Adrenal gland (tissue), 12 donors: ENCODE results near the gene COL3A1. TPM values are rescaled to one million over a fixed set of nuclear protein-coding genes. Genes with fewer than 3 reads are reported as not detected.
A peak's percentile ranks its signal among the peaks of the same experiment; 100 is the strongest.

Source experiments
- DNase-seq, 7 donors: peaks; one replicate each; pipeline ENCODE4 v3.0.0-alpha.2; 2019 to 2020
- H3K27ac ChIP-seq, 5 donors: fragments of 200-600 bp; sonication (generic) in 4 of 5; 1 replicate in 3 of 5; 2 replicates in 2 of 5; pipeline versions ENCODE4 v1.5.1 to v1.8.0; 2016 to 2020; ENCODE audit warnings: mild to moderate bottlenecking in 1 of 5
- H3K27me3 ChIP-seq: fragments of 200-600 bp; 2 replicates; pipeline ENCODE4 v1.8.0; 2021
- H3K36me3 ChIP-seq, 2 donors: fragments of 200-600 bp; replicated peaks in 1 of 2; 1 replicate in 1 of 2; 2 replicates in 1 of 2; pipeline versions ENCODE4 v1.5.1 to v1.8.0; 2018 to 2022
- H3K4me1 ChIP-seq, 2 donors: fragments of 200-600 bp; replicated peaks in 1 of 2; 1 replicate in 1 of 2; 2 replicates in 1 of 2; pipeline versions ENCODE4 v1.5.1 to v1.8.0; 2018 to 2021
- H3K4me3 ChIP-seq, 4 donors: fragments of 200-600 bp; sonication (generic) in 3 of 4; one replicate each; pipeline ENCODE4 v1.5.1; 2016 to 2018
- H3K9me3 ChIP-seq, 3 donors: fragments of 200-600 bp; sonication (generic) in 1 of 3; replicated peaks in 1 of 3; 1 replicate in 2 of 3; 2 replicates in 1 of 3; pipeline versions ENCODE4 v1.5.1 to v1.8.0; 2016 to 2021
- POLR2A ChIP-seq, 2 donors: fragments of 450-650 bp; IDR thresholded peaks; one replicate each; pipeline ENCODE4 v1.6.1; 2017; ENCODE audit warnings: antibody characterized with exemption in 2 of 2, mild to moderate bottlenecking in 2 of 2, moderate library complexity in 1 of 2
- WGBS, 4 donors: extraction: QIAGEN DNeasy Blood & Tissue Kit in 2 of 4; methylation state at CpG; one replicate each; pipeline versions ENCODE4 v1.1.5 to v1.1.7; 2013 to 2017; 5-methylcytosine and 5-hydroxymethylcytosine counted together
- intact Hi-C, 2 donors: fragments of 100-400 bp; cut with DNase I; formaldehyde crosslinking; loops; one replicate each; pipeline versions ENCODE4 v1.14.1 to v1.15.0; 2022 to 2023
- polyA plus RNA-seq, 3 donors: library from polyadenylated mRNA; stranded (reverse); fragments of 200-250 nt in 2 of 3; fragments of 350-450 nt in 1 of 3; fragmentation: Illumina TruSeq in 1 of 3; extraction: RNeasy Lipid Tissue Mini Kit (QIAGEN cat#74804) in 1 of 3; gene quantifications; one replicate each; pipeline ENCODE4 v1.2.3, GENCODE V29; 2013 to 2014
- total RNA-seq, 9 donors: library from RNA; depleted of rRNA in 4 of 9; stranded (reverse); fragments of >200 nt in 4 of 9; fragments of 120-200 nt in 1 of 9; fragmentation: NEBNext Ultra II Directional in 1 of 9; extraction: Animal tissue kit (Norgen Biotek cat#: 25700) in 1 of 9; gene quantifications; one replicate each; pipeline versions ENCODE4 v1.1.0 to v1.2.4, GENCODE V29; 2013 to 2023
- TF ChIP-seq, protein P1 (sequence below), 6 experiments: fragments of 450-650 bp in 4 of 6; fragments of 200-600 bp in 2 of 6; sonication (generic) in 1 of 6; IDR thresholded peaks; 1 replicate in 5 of 6; 2 replicates in 1 of 6; pipeline versions ENCODE4 v1.5.1 to v1.8.0; 2016 to 2021; ENCODE audit warnings: antibody characterized with exemption in 6 of 6, mild to moderate bottlenecking in 2 of 6, moderate library complexity in 1 of 6
- donor health status: healthy with polysubstance abuse.
- donor health status: Bipolar disorder and iron deficiency.
- donor health status: DM: yes; HTN: yes; CAD: no.
- donor health status: DM: no; HTN: no; CAD: no.
- donor health status: DM: no; HTN: no; CAD: no.
- donor health status: DM: yes; HTN: yes; CAD: no.

COL3A1 gene
- total and polyA plus RNA-seq, 12 donors = 48.4 to 465 (median 173) TPM

DNA sequence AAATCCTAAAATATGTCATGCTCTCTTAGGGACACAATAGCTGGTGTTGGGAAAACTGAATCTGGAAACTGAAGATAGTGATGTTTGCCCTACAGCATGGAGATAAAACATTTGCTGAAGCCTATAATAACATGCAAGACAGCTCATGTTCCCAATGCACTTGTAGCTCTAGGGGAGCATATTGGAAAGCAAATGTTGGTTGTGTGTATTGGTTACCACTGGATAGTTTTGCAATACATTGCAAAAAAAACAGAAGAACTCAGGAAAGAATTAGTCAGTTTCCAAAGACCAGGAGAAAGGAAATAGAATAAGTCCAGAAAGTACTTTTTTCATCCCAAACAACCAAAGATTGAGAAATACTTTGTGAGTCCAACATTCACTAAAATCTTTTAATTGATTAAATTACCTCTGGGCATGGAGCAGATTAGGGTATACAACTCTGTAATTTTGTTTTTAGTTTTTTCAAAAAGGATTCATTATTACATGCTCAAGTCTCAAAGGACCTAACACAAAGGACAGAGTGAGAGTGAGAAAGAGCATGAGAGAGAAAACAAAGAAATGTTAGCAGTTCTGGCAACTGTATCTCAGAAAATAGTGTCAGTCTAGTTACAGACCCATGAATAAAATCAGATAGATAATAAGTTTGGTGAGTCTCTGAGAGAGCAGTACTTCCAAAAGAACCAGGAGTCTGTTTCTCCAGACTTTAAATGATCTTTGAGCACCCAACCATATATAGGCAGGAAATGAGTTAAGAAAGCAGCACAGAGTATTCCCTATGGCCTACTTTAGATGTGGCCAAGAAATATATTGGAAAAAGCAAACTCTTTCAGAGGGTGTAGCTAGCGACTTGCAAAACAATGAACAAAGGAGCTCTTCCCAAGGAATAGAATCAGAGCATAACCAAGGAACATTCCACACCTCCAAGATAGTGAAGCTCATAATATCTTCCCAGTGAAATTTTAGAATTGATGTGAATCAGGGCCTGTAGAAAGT, 36.6 kb upstream of the COL3A1 start:
- no peaks in the 10 kb centered on the region for H3K9me3 ChIP-seq
- no peak for DNase-seq
- H3K36me3 ChIP-seq = no peaks in the 10 kb centered on the region
- WGBS, 4 donors = 68 to 78% (median 73%) methylated on average over 1 of the region's 1 CpG
- H3K27me3 ChIP-seq = no peaks in the 10 kb centered on the region
- intact Hi-C loops = no loop called here
- H3K4me3 ChIP-seq = no peak overlapping the region
- no peak for TF ChIP-seq POLR2A (IDR thresholded peaks at IDR 0.05)
- TF ChIP-seq, protein P1, sequence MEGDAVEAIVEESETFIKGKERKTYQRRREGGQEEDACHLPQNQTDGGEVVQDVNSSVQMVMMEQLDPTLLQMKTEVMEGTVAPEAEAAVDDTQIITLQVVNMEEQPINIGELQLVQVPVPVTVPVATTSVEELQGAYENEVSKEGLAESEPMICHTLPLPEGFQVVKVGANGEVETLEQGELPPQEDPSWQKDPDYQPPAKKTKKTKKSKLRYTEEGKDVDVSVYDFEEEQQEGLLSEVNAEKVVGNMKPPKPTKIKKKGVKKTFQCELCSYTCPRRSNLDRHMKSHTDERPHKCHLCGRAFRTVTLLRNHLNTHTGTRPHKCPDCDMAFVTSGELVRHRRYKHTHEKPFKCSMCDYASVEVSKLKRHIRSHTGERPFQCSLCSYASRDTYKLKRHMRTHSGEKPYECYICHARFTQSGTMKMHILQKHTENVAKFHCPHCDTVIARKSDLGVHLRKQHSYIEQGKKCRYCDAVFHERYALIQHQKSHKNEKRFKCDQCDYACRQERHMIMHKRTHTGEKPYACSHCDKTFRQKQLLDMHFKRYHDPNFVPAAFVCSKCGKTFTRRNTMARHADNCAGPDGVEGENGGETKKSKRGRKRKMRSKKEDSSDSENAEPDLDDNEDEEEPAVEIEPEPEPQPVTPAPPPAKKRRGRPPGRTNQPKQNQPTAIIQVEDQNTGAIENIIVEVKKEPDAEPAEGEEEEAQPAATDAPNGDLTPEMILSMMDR (IDR thresholded peaks at IDR 0.05) = no peak
- peak overlapping the region in 1 of 5 donors; percentile 23 for H3K27ac ChIP-seq
- H3K4me1 ChIP-seq = peaks cover 0 to 4% of the 10 kb centered on the region in 2 donors

DNA sequence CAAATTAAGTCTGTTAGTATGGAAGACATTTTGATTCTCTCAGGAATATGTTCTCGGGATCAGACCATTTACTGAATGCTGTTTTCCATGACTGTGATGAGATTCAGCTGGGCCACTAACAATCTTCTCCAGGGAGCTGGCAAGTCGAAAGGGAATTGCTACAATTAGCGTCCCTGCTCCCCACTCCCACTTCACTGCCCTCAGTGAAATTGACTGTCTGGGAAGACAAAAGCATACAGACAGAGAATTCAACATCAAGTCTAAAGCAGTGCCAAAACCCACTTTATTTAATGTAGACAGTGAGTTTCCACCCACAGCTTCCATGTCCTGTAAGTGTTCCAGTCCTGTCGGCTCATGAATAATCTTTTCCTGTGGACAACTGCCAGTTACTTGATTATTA, 34.0 kb upstream of the COL3A1 start:
- DNase-seq = peak in 1 of 7 donors; percentile 2
- 38 to 47% (median 42%) methylated on average over 4 of the region's 4 CpGs for WGBS, 4 donors
- Histone ChIP-seq H3K4me3 (no peak overlapping the region), H3K27ac (peak overlapping the region in 1 of 5 donors; percentile 72), H3K4me1 (peaks cover 0 to 4% of the 10 kb centered on the region in 2 donors), H3K27me3 (no peaks in the 10 kb centered on the region), H3K9me3 (no peaks in the 10 kb centered on the region), H3K36me3 (no peaks in the 10 kb centered on the region)
- no peak for TF ChIP-seq POLR2A (IDR thresholded peaks at IDR 0.05)
- intact Hi-C loops = no loop called here

DNA sequence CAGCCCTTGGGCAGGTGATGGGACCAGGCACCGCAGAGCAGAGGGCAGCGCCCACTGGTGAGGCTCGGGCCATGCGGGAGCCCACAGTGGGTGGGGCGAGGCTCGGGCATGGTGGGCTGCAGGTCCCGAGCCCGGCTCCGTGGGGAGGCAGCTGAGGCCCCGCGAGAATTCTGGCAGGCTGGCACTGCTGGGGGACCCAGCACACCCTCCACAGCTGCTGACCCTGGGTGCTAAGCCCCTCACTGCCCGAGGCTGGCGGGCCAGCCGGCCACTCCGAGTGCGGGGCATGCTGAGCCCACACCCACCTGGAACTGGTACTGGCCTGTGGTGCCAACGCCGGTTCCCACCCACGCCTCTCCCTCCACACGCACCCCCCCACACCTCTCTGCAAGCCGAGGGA, 29.7 kb upstream of the COL3A1 start:
- DNase-seq = no peak
- Histone ChIP-seq H3K36me3 (no peaks in the 10 kb centered on the region), H3K27me3 (no peaks in the 10 kb centered on the region), H3K4me3 (no peak overlapping the region), H3K27ac (no peak overlapping the region), H3K4me1 (no peaks in the 10 kb centered on the region), H3K9me3 (no peaks in the 10 kb centered on the region)
- intact Hi-C loops = no loop called here
- no peak for TF ChIP-seq POLR2A (IDR thresholded peaks at IDR 0.05)
- TF ChIP-seq, protein P1 (IDR thresholded peaks at IDR 0.05) = no peak
- WGBS, 4 donors = 91 to 93% (median 92%) methylated on average over 10 to 21 of the region's 21 CpGs; no CpG with 5 or more reads in 1 of the 4 donors

DNA sequence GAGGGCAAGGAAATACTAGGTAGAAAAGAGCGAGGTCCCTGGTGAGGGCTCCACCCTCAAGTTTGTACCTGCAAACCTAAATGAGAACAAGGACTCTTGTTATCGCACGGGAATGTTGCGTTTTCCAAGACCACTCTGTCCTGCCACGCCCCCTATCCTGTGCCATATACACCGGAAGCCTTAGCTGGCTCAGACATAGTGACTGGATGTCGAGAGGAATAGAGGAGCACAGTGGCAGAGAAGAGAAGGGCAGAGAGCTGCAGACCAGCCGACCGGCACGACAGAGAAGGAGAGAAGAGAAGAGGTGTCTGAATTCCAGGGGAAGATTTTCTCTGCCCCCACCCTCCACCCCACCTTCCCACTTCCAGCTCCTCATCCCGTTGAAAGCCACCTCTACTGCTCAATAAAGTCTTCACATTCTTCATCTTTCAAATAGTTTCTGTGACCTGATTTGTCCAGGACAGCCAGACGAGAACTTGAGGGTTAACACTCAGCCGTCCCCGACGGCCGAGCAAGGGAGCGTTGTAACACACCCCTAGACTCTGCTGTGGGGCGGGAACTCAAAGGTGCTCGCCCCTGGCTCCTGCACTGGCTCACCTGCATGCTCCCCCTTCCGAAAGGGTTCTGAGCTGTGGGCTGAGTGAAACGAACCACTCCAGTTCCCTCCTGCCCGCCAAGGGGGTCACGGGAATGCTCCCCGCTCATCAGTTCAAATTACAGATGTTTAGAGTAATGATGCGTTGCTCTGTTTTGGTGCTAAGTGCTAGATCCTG, 24.9 kb upstream of the COL3A1 start:
- 87 to 90% (median 89%) methylated on average over 22 to 25 of the region's 25 CpGs for WGBS, 4 donors
- Histone ChIP-seq H3K4me3 (no peak overlapping the region), H3K27ac (no peak overlapping the region), H3K36me3 (no peaks in the 10 kb centered on the region), H3K4me1 (no peaks in the 10 kb centered on the region), H3K9me3 (no peaks in the 10 kb centered on the region), H3K27me3 (no peaks in the 10 kb centered on the region)
- intact Hi-C loops = no loop called here
- DNase-seq = no peak
- TF ChIP-seq POLR2A (IDR thresholded peaks at IDR 0.05) = no peak
- TF ChIP-seq, protein P1 (IDR thresholded peaks at IDR 0.05) = no peak
